Measurements from ENCODE around the gene OSGIN1.
"Not testable (repeated sequence)": the region's sequence is repeated elsewhere in the genome, so short reads cannot be mapped to it uniquely, and the experiment has no call there.

Gene OSGIN1

DNA sequence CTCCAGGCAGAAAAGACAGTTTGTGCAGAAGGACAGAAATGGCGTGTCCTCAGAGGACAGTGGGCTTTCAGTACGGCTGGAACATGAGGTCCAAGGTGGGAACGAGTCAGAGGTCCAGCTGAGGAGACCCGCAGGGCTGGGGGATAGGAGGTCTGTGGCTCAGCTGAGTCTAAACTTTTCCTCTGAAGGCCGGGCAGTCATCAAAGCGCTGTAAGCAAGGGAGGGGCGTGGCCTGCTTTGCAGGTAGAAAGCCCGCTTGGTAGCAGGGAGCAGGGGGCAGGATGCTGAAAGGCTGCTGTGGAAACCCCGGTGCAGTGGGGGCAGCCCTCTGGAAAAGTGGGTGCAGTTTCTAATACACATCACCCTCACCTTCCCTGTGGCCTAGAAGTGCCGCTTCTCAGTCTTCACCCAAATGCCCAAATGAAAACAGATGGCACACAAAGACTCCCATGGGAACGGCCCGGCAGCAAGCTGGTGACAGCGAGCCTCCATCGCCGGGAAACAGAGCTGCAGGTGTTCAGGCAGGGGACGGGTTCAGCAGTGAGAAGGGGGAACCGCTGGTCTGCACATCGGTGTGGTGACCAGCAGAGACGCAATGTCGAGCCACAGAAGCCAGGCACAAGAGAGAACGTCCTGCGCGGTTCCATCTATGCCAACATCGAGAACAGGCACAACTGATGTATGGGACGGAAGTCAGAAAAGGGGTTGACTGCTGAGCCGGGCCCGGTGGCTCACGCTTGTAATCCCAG, 12.2 kb upstream of the OSGIN1 start:
- in situ Hi-C loops (cut with HindIII; ENCODE audit: low sequenced_read_pairs): no loop called here

DNA sequence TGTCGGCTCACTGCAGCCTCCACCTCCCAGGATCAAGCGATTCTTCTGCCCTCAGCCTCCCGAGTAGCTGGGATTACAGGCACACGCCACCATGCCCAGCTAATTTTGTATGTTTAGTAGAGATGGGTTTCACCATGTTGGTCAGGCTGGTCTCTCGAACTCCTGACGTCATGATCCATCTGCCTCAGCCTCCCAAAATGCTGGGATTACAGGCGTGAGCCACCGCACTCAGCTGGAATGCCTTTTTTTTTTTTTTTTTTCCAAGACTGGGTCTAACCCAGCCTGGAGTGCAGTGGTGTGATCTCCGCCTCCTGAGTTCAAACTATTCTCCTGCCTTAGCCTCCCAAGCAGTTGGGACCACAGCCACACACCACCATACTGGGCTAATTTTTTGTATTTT, 11.5 kb upstream of the OSGIN1 start:
- in situ Hi-C loops (cut with HindIII; ENCODE audit: low sequenced_read_pairs): not testable (repeated sequence)

DNA sequence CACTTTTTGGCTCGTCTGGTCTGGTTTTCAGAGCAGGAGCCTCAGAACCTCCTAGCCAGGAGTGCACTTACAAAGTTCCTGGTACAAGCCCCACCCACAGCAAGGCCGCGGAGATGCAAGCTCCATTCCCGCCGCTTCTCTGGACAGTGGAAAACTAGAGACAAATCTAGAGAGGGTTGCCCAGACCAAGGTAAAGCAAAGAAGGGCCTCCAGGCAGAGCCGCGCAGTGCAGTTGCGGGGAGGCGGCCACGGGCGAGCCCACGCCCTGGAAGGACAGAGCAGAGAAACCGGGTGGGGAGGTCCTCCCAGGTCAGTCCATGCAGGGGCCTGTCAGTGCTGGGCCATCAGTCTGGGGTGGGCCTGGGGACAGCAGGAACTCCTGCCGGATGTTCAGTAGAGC, 11.0 kb upstream of the OSGIN1 start:
- in situ Hi-C loops (cut with HindIII; ENCODE audit: low sequenced_read_pairs): no loop called here

DNA sequence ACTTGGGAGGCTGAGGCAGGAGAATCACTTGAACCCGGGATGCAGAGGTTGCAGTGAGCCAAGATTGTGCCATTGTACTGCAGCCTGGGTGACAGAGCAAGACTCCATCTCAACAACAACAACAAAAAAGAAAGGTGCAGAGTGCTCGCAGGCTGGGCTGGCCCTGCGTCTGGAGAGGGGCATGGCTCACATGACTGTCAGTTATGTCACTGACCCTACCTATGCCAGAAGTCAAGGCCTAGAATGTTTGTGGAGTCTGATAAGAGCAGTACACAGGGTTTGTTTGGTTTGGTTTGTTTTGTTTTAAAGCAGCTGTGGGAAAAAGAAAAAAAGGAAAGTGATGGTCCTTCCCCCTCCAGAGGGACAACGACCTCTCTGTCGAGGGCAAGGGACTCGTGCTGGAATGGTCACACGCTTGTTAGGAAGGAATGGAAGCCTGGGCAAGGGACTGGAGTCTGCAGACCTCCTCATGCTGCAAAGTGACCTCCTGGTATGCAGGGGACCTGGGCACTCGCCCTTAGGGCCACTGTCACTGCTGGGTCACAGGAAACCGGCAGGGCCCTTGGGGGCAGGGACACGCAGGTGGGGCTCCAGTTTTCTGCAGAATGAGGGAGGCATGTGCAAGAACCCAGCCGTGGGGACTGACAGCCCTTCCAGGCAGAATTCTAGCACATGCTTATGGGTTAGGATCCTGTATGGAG, 10.1 kb upstream of the OSGIN1 start:
- in situ Hi-C loops (cut with HindIII; ENCODE audit: low sequenced_read_pairs): no loop called here

DNA sequence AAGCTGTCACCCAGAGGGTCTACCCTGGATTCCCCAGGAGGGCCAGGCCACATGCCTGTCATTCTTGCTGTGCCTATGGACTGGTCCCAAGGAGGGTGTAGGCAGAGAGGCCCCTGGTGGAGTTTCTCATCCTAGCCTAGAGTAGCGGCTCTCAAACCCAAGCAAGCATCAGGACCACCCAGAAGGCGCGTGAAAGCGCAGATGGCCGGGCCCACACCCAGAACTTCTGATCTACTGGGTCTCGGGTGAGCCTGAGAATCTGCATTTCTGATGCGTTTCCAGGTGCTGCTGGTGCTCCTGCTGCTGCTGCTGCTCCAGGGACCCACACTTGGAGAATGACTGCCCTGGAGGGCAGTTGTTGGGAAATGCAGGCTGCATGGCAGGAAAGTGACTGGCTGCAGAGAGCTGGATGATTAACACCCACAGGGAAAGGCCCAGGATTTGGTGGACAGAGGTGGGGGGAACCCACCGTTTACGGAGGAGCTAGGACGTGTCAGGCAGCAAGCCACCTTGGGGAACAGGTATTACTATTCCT, 9.5 kb upstream of the OSGIN1 start:
- in situ Hi-C loops (cut with HindIII; ENCODE audit: low sequenced_read_pairs): no loop called here

DNA sequence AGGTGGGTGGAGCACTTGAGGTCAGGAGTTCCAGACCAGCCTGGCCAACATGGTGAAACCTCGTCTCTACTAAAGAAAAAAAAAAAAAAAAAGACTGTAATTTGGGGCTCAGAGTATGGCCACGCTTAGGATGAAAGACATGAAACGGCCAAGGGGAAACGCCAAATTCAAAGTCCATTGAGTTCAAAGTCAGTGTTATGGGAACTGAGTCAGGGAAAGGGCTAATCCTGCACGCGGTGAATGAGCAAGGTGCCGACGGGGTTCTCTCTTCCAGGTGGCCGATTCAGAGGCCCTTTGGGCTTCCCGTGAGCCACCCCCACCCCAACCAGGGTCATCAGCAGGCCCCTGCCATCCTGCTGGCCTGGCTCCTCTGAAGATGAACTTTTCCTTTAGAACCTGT, 7.5 kb upstream of the OSGIN1 start:
- in situ Hi-C loops (cut with HindIII; ENCODE audit: low sequenced_read_pairs): no loop called here

DNA sequence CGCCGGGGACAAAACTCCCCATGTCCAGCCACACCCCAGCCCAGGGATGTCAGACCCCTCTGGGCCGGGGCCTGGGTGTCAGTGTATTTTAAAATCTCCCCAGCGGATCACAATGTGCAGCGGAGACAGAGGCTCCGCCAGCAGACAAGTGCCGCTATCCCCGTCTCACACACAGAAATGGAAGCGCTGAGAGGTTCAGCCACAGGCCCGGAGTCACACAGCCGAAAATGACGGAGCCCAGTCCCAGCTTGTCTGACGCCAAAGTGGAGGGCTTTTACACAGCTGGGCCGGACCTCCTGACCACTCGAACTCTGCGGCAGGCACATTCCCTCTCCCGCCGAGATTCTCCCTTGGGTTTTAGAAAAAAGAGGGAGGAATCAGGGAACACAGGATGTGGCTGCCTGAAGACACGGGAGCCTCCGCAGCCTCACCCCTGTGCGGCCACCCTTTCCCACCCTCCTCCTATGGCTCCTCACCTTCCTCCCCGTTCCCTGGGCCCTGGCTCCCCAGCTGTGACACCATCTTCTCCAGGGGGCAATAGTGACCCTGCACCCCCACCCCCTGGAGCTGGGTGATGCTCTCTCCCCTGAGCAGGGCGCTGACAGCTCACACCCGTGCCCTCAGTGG, 6.8 kb upstream of the OSGIN1 start:
- in situ Hi-C loops (cut with HindIII; ENCODE audit: low sequenced_read_pairs): no loop called here

DNA sequence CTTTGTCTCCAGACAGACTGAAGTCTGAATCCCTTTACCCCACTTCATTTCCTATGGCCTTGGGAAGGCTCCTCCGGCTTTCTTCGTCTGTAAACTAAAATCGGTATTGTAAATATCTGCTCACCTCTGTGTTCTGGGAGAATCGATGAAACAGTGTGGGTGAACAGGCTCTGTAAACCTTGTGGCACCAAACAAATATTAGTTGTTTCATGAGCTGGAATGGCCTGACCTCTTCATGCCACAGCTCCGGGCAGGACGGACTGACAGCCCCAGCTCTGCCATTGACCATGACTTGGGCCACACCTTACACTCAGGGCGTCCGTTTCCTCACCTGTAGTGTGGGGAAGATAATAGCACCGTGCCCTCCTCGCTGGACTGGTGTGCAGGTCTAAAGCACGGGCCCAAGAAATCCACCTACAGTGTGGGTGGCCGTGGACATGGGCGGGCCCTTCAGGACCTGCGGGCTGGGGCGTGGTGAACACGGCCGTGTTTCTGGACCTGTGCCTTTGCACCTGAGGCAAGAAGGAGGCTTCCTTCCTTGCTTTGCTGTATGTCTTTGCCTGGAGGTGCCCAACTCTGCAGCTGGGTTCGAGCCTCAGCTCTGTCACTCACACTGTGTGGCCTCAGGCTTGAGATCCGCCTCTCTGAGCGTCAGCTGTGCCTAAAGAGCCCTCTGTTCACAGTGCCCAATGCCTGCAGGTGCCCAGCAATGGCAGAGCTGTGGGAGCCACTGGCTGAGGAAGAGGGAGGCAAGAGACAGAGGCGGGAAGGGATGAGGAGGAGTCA, 6.1 kb upstream of the OSGIN1 start:
- in situ Hi-C loops (cut with HindIII; ENCODE audit: low sequenced_read_pairs): no loop called here

DNA sequence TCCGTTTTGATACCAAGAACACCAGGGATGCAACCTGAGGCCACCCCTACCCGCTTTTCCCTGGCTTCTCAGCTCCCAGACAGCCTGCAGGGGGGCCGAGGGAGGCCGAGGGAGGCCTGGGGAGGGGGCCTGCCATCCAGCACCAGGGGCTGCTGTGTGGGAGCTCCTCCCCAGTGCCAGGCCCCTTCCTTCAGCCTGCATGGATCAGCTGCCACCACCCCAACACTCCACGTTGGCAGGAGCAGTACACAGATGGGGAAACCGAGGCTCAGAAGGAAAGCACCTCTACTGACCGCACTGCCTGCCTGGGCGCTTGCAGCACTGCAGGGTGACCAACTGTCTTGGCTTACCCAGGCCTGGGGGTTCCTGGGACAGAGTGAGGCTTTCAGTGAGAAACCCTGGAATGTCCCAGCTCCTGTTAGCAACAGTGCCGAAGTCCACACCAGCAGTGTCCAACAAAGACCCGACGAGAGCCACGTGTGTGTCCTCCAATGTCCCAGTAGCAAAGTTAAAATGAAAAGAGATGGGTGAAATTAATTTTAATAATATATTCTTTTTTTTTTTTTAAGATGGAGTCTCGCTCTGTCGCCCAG, 5.3 kb upstream of the OSGIN1 start:
- in situ Hi-C loops (cut with HindIII; ENCODE audit: low sequenced_read_pairs): no loop called here

DNA sequence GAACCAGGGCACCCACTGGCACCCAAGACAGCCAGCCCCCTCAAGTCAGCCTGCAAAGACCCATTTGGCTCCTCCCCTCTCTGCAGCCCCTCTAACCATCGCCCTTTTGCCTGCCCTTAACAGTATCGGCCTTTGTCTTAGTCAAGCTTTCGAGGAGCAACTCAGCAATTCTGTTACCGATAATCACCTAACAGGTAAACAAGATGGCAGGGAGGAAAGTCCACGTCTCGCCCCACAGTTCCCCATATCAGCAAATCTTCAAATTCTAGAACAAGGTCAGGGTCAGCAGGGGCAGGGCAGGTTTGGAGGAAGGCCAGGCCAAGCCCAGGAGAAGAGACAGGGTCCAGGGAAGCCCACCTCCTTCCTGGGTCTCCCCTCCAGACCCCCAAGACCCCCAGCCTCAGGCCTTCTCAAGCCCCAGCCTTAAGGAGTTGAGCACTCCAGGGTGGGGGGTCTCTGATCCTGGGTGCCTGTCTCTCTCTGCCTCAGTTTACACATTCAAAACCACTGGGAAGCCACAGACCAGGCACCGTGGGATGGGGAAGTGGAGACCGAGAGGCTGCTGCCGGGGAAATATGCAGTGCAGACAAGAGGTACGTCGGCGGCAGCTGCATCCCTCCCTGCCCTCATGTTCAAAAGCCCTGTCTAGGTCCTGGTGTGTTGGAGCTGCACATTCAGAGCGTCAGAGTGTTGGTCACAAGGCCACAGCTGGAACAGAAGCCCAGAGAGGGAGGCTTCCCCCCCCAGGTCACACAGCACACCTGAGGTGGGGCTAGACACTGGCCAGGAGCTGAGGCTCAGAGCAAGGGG, 3.9 kb upstream of the OSGIN1 start:
- in situ Hi-C loops (cut with HindIII; ENCODE audit: low sequenced_read_pairs): no loop called here

DNA sequence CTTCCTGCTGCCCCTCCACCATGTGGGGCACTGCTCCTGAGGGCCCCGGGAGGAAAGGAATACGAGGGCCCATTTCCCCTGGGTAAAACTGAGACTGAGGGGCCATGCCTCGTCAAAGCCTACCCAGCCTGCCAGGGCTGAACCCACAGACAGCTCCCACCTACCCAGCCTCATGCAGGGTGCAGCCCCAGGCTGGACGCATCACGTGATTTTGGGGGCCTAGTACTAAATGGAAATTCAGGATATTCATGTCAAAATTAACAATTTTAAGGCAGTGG, 3.4 kb upstream of the OSGIN1 start:
- in situ Hi-C loops (cut with HindIII; ENCODE audit: low sequenced_read_pairs): no loop called here

DNA sequence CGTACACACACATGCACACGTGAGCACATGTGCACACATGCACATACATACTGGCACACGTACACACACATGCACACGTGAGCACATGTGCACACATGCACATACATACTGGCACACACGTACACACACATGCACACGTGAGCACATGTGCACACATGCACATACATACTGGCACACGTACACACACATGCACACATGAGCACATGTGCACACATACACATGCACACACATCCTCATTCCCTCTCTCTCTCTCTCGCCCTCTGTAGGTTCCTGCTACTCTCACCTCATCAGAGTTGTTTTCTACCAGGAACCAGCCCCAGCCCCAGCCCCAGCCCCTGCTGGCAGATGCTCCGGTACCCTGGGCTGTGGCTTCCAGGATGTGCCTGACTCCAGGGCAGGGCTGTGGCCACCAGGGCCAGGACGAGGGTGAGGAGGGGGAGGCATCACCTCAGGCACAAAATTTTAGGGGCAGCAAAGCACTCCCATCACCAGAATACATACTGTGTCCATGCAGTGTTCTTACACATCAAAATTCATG, 2.1 kb upstream of the OSGIN1 start:
- in situ Hi-C loops (cut with HindIII; ENCODE audit: low sequenced_read_pairs): not testable (repeated sequence)

DNA sequence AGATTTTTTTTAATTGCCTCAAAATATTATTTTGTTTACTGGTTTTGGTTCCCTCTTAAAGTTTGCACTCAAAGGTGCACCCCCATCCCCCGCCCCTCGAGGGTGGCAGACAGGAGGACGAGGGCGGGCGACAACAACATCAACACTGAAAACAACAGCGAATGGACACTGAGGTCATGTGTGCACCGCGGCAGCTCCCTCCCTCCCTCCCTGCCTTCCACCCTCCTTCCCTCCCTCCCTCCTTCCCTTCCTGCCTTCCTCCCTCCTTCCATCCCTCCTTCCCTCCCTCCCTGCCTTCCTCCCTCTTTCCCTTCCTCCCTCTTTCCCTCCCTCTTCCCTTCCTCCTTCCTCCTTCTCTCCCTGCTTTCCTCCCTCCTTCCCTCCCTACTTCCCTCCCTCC, 1.5 kb upstream of the OSGIN1 start:
- in situ Hi-C loops (cut with HindIII; ENCODE audit: low sequenced_read_pairs): no loop called here

DNA sequence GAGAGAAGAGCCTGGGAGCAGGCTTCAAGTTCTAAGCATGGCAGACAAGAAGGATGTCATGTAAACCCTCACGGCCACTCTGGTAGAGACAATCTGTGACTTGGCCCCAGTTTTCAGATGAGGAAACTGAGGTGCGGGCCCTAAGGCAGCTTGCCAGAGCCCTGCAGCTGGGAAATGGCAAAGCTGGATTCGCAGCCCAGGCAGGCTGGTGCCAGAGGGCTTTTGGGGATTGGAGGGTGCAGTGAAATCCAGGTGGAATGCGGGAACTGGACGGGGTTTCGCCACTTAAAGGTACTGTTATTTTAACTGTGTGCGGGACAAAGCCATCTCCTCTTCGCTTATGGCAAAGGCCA, 477 bp upstream of the OSGIN1 start:
- in situ Hi-C loops (cut with HindIII; ENCODE audit: low sequenced_read_pairs): no loop called here

DNA sequence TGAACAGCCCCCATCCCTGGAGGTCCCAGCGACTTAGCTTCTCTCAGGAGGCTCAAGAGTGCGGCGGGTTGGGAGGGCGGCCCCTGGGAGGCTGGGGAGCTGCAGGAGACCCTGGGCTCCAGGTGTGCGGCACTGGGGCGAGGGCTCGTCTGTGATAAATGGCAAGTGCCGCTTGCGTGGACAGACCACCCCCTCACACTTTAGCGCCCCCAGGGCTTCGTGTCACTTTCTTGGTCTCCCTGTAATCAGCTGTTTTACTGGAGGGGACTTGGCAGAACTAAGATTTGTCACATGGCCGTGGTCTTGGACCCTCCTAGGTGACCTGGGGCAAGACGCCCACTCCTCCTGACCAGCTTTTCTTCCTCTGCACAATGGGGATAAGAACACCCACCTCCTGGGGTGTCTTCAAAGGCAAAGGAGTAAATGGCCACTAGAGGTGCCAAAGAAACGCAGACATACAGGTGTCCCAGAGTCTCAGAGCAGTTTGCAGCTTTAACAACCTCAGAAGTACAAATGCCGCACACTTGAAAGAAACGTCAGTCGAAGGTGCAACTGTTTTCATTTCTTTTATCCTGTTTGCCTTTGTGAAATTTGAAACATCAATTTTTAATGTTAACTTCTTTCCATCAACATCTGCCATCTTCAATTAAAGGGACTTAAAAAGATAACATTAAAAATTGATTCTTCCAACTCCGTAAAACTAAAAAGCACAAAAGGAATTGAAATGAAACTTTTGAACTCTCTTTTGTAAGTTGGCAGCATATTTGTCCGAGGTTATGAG, 946 bp downstream of the OSGIN1 start:
- in situ Hi-C loops (cut with HindIII; ENCODE audit: low sequenced_read_pairs): no loop called here

DNA sequence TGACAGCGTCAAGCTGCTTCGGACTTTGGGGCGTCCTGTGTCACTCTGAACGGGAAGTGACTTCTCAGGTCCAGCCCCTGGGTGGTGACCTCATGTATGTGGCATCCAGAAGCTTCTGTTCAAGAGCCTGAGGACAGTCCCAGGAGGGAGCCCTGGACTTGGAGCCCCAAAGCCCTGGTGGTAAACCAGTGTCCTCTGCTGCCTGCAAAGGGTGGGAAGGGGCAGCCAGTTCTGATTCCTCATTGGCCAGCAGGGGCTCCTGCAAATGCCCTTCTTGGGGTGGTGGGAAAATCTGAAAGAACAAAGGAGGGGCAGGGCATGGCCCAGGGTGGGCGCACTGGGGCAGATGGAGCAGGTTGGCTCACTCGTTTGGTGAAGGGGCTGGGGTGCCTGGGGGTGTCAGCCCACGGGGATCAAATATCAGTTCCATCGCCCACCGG, 1.6 kb downstream of the OSGIN1 start:
- in situ Hi-C loops (cut with HindIII; ENCODE audit: low sequenced_read_pairs): no loop called here

DNA sequence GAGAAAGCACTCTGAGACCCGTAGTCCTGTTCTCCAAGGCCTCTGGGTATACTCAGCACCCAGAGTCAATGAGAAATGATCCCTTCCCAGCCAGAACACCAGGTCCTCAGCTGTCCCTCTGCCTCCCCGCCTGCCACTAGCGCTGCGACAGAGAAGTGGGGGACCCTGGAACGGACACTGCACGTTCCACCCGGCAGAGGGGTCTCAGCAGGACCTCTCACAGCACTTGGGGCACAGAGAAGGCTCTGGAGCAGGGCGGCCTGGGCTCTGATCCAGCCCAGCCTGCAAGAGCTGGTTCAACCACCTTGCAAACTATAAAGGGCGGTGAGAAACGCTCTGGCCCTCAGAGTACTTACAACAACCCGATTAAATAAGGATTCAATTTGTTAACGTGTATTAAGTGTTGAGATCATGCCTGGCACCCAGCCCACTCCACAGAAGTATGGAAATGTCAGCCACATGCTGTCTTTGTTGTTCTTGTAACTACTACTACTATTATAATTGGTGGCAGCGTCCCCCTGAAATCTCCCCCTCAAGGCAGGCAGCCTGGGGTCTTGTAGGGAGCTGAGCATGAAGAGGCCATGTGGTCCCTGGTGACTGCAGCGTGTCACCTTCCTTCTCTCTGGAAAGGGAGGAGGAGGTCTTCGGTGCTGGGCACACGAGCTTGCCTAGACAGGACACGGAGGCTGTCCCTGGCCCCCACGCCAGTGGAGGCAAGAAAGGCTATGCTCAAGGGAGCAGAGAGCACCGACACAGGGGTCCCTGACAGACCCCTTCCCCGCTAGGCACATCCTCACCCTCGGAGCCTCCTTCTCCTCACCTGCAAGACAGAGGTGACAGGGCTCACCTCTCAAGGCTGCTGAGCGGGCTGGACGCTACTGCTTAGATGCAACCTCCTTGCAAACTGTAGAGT, 2.4 kb downstream of the OSGIN1 start:
- in situ Hi-C loops (cut with HindIII; ENCODE audit: low sequenced_read_pairs): no loop called here
